ENCODE data around the gene TPTE2. TPM values are rescaled to one million over a fixed set of nuclear protein-coding genes. Genes with fewer than 3 reads are reported as not detected.
A peak's percentile ranks its signal among the peaks of the same experiment; 100 is the strongest.

Gene TPTE2
- total RNA-seq, 1 experiment from 2014 or later: not detected

DNA sequence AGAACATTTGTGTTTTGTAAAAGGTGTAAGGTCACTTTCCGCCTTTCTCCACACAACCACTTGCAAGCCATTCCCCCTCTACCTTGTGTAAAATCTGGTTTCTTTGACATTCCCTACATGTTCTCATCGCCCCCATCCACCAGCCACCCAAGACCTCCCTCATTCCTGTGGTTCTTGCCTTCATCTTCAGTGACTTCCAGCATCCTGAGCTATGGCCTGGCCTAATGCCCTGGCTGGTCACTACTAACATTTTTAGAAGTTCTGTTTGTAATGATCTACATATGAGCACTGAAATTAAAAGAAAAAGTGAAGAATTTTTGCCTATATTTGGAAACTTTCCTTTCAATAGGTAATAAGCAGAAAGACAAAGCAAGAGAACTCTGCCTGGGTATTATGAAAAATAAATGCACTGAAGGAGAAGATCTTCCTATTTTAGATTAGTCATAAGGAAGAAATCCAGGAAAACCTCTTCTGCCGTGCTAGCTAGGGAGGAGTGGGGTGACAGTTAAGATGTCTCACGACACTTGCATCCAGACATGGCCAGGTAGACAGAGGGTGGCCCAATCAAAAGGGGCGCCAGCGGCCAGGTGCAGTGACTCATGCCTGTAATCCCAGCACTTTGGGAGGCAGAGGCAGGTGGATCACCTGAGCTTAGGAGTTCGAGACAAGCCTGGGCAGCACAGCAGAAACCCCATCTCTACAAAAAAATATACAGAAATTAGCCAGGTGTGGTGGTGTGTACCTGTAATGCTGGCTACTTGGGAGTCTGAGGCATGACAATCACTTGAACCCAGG is 44.0 kb upstream of the TPTE2 start:
- H3K9me3 Mint-ChIP-seq (ENCODE audit: low read depth, unreplicated experiment): no peaks in the 10 kb centered on the region
- intact Hi-C loops (cut with micrococcal nuclease; ENCODE audit: unreplicated experiment): no loop called here
- no peak for DNase-seq
- no peak overlapping the region for H3K27ac Mint-ChIP-seq (ENCODE audit: unreplicated experiment)
- H3K4me3 Mint-ChIP-seq (ENCODE audit: low read depth, unreplicated experiment): no peak overlapping the region
- H3K27me3 Mint-ChIP-seq (ENCODE audit: unreplicated experiment): no peaks in the 10 kb centered on the region
- H3K36me3 Mint-ChIP-seq (ENCODE audit: insufficient read depth, unreplicated experiment): peaks cover 29% of the 10 kb centered on the region
- BruUV-seq (replicated peaks): TSS peak; percentile 4
- peaks cover 17% of the 10 kb centered on the region for H3K4me1 Mint-ChIP-seq (ENCODE audit: low read depth, unreplicated experiment)
- TF ChIP-seq, protein P1, sequence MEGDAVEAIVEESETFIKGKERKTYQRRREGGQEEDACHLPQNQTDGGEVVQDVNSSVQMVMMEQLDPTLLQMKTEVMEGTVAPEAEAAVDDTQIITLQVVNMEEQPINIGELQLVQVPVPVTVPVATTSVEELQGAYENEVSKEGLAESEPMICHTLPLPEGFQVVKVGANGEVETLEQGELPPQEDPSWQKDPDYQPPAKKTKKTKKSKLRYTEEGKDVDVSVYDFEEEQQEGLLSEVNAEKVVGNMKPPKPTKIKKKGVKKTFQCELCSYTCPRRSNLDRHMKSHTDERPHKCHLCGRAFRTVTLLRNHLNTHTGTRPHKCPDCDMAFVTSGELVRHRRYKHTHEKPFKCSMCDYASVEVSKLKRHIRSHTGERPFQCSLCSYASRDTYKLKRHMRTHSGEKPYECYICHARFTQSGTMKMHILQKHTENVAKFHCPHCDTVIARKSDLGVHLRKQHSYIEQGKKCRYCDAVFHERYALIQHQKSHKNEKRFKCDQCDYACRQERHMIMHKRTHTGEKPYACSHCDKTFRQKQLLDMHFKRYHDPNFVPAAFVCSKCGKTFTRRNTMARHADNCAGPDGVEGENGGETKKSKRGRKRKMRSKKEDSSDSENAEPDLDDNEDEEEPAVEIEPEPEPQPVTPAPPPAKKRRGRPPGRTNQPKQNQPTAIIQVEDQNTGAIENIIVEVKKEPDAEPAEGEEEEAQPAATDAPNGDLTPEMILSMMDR (IDR thresholded peaks at IDR 0.05; ENCODE audit: unreplicated experiment): no peak
- CTCF ChIA-PET: no interaction called here

DNA sequence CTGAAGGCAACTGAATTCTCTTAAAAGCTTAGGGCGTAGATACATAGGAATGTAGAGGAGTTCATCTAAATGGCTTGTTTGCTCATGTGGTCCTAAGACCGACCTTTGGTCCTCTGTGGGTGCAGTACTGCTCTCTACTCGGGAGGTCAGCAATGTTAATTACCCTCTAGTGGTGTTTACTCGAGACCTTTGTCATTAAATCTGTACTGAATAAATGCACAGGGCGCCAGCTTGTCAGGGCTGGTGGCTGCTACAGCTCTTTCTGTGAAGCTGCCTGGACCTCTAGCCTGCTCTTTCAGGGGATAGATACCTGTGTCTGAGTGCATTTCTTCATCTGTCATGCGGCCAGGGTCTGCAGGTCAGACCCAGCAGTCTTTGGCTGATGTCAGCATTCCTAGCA is 43.0 kb upstream of the TPTE2 start:
- Mint-ChIP-seq H3K27ac (ENCODE audit: unreplicated experiment) (no peak overlapping the region), H3K36me3 (ENCODE audit: insufficient read depth, unreplicated experiment) (peaks cover 29% of the 10 kb centered on the region), H3K27me3 (ENCODE audit: unreplicated experiment) (no peaks in the 10 kb centered on the region), H3K9me3 (ENCODE audit: low read depth, unreplicated experiment) (no peaks in the 10 kb centered on the region), H3K4me3 (ENCODE audit: low read depth, unreplicated experiment) (no peak overlapping the region), H3K4me1 (ENCODE audit: low read depth, unreplicated experiment) (peaks cover 17% of the 10 kb centered on the region)
- CTCF ChIA-PET: interaction anchor here (0.6 kb wide), 1 partner anchor 513 kb away, joined by 3 read pairs; no protein-coding TSS in a partner anchor
- TF ChIP-seq, protein P1 (IDR thresholded peaks at IDR 0.05; ENCODE audit: unreplicated experiment): no peak
- DNase-seq: no peak
- intact Hi-C loops (cut with micrococcal nuclease; ENCODE audit: unreplicated experiment): no loop called here
- no TSS peak for BruUV-seq (replicated peaks)

DNA sequence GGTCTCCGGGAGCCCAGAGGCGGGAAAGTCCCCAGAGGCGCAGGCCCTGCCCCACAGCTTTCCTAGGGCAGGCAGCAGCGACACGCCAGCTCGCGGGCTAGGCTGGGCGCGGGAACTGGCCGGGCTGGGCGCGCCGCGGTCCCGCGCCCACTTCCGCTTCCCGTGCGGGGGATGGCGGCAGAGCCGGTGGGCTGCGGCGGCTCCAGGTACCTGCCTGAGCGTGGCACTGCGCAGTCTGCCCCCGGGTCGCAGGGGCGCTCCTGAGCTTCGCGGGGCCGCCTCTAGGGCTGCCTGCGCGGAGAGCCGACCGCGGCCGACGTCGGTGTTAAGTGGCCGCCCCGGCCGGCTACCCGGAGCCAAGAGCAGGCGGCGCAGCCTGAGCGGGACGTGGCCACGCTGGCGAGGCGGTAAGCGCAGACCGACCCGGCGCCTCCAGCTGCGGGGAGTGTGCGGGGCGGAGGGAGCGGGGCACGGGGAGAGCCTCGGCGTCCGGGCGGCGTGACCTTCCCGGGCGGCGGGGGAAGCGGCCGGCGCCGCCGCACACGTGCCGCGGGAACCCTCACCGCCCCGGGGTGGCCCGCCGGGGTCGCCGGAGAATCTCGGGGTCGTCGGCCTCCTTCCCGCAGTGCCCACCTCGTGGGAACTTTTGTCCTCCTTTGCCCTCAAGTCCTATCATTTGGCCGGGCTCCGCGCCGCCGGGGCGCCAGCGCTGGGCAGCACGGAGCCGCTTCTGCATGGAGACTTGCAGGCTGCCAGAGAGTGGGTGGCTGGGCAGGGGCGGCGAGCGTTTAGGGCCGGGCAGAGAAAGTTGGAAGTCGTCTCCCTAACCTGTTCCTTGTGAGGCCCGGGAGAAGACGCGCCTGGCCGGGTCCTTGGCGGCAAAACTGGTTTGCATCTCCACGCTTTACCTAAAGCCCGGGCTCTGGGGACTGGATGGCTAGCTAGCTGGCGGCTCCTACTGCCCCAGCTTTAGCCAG is 40.7 kb upstream of the TPTE2 start:
- H3K27me3 Mint-ChIP-seq (ENCODE audit: unreplicated experiment): no peaks in the 10 kb centered on the region
- H3K36me3 Mint-ChIP-seq (ENCODE audit: insufficient read depth, unreplicated experiment): peaks cover 24% of the 10 kb centered on the region
- peak overlapping the region; percentile 66 for H3K4me3 Mint-ChIP-seq (ENCODE audit: low read depth, unreplicated experiment)
- CTCF ChIA-PET: interaction anchor here (0.6 kb wide), 1 partner anchor 31 kb away, joined by 3 read pairs; no protein-coding TSS in a partner anchor
- no peak overlapping the region for H3K27ac Mint-ChIP-seq (ENCODE audit: unreplicated experiment)
- TF ChIP-seq, protein P1 (IDR thresholded peaks at IDR 0.05; ENCODE audit: unreplicated experiment): no peak
- no peaks in the 10 kb centered on the region for H3K9me3 Mint-ChIP-seq (ENCODE audit: low read depth, unreplicated experiment)
- intact Hi-C loops (cut with micrococcal nuclease; ENCODE audit: unreplicated experiment): no loop called here
- DNase-seq: peak; percentile 69
- BruUV-seq (replicated peaks): no TSS peak
- peaks cover 18% of the 10 kb centered on the region for H3K4me1 Mint-ChIP-seq (ENCODE audit: low read depth, unreplicated experiment)

DNA sequence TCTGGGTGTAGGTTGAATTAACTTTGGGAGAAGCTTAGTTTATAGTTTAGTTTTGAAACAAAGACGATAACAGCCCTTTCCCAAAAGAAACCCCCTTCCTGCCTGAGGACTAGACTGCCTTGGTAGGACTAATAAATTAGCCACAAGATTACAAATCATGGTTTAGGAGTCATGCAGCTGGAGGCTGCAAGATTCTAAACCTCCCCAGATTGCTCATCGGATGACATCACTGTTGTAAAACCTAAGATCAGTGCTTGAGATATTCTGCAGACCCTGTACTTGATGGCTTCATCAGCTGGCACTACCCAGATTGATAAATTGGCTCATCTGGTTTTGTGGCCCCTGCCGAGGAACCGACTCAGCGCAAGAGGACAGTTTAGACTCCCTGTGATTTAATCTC is 36.2 kb upstream of the TPTE2 start:
- Mint-ChIP-seq H3K4me3 (ENCODE audit: low read depth, unreplicated experiment) (no peak overlapping the region), H3K27me3 (ENCODE audit: unreplicated experiment) (no peaks in the 10 kb centered on the region), H3K4me1 (ENCODE audit: low read depth, unreplicated experiment) (peaks cover 18% of the 10 kb centered on the region), H3K36me3 (ENCODE audit: insufficient read depth, unreplicated experiment) (peaks cover 11% of the 10 kb centered on the region), H3K9me3 (ENCODE audit: low read depth, unreplicated experiment) (no peaks in the 10 kb centered on the region), H3K27ac (ENCODE audit: unreplicated experiment) (no peak overlapping the region)
- TF ChIP-seq, protein P1 (IDR thresholded peaks at IDR 0.05; ENCODE audit: unreplicated experiment): no peak
- intact Hi-C loops (cut with micrococcal nuclease; ENCODE audit: unreplicated experiment): no loop called here
- CTCF ChIA-PET: no interaction called here
- BruUV-seq (replicated peaks): no TSS peak
- DNase-seq: no peak
